Measurements from ENCODE around the gene SIGLEC5.

DNA sequence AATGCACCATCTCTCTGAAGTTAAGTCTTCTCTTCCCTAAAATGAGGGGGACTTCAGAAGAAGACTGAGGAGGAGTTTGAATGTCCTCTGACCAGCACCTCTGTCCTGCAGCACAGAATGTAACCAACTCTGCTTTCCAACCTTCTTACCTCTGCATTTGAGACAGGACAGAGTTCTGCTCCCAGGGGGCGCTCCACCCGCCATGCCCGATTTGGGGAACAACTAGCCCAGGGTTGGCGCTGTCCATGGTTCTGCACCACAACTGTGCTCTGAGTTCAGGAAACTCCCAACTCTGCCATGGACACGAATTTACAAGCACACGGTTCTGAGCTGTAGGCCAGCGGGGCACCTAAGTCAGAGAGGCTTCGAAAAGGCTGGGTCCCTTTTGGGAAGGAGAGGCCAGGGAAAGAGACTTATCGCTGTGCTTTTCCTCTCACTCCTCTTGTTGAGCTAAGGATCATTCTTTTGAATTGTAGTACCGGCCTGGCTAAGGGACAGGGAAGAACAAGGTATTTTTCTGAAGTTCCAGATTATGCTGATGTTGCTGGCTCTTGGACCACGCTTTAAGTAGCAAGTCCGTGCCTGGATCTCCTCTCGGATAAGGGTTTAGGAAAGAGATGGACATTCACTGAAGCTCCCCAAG is 22.2 kb downstream of the SIGLEC5 start:
- TF ChIP-seq ZNF274 (IDR thresholded peaks at IDR 0.05; ENCODE audit: low read depth, low read length) (no peak), SUZ12 (IDR thresholded peaks at IDR 0.05; ENCODE audit: extremely low read depth, insufficient read depth, insufficient read length) (no peak), YY1 (IDR thresholded peaks at IDR 0.05; ENCODE audit: insufficient read depth, insufficient read length) (no peak)
